Spleen (tissue), 7 donors: Measurements from ENCODE around the gene KRT23.

Source experiments
- POLR2A ChIP-seq, 3 donors: fragments of 450-650 bp; IDR thresholded peaks; one replicate each; pipeline ENCODE4 v1.5.1; 2017; ENCODE audit warnings: antibody characterized with exemption in 3 of 3, mild to moderate bottlenecking in 1 of 3
- TF ChIP-seq, protein P1 (sequence below), 11 experiments: fragments of 200-600 bp in 7 of 11; fragments of 450-650 bp in 4 of 11; sonication (generic) in 4 of 11; IDR thresholded peaks in 8 of 11; conservative IDR thresholded peaks in 3 of 11; 1 replicate in 7 of 11; 2 replicates in 4 of 11; pipeline versions ENCODE4 v1.4.0 to v1.8.0; 2016 to 2021; ENCODE audit warnings: antibody characterized with exemption in 11 of 11, inconsistent platforms in 4 of 11, mild to moderate bottlenecking in 1 of 11
- donor health status: DM: no; HTN: no; CAD: no; lungs with moderate emphysema.
- donor health status: DM: no; HTN: no; CAD: no.
- donor health status: DM: no; HTN: no; CAD: no.

DNA sequence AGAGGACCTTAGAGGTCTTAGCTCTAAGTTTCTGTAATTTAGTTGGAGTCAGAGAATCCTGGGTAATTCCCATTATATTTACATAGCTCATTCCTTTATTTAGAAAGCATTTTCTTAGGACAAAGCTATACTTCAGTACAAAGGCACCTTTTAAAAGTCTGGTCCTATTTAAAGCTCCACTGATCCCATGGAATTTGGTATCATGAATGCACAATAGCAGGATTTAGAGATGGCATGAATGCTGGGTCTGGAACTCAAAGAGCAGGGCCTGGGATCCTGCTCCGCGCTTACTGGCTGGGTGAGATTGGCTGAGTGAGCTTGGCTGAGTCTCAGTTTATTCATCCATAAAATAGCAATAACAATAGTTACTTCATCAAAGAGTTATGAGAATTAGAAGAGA lies 4.8 kb downstream of the KRT23 start:
- TF ChIP-seq, protein P1, sequence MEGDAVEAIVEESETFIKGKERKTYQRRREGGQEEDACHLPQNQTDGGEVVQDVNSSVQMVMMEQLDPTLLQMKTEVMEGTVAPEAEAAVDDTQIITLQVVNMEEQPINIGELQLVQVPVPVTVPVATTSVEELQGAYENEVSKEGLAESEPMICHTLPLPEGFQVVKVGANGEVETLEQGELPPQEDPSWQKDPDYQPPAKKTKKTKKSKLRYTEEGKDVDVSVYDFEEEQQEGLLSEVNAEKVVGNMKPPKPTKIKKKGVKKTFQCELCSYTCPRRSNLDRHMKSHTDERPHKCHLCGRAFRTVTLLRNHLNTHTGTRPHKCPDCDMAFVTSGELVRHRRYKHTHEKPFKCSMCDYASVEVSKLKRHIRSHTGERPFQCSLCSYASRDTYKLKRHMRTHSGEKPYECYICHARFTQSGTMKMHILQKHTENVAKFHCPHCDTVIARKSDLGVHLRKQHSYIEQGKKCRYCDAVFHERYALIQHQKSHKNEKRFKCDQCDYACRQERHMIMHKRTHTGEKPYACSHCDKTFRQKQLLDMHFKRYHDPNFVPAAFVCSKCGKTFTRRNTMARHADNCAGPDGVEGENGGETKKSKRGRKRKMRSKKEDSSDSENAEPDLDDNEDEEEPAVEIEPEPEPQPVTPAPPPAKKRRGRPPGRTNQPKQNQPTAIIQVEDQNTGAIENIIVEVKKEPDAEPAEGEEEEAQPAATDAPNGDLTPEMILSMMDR (IDR thresholded peaks at IDR 0.05 in 8 of 11, conservative IDR thresholded peaks at IDR 0.05 in 3 of 11): no peak
- TF ChIP-seq POLR2A (IDR thresholded peaks at IDR 0.05): no peak
